ENCODE results near the gene SLMAP. TPM values are rescaled to one million over a fixed set of nuclear protein-coding genes. Genes with fewer than 3 reads are reported as not detected.

The SLMAP gene
- total and polyA plus RNA-seq, 7 donors: 28.2 to 745 (median 300) TPM

- peaks cover 0 to 17% (median 9%) of the 10 kb centered on the region in 4 donors for H3K4me1 ChIP-seq
- intact Hi-C loops (cut with DNase I): no loop called here
Observed at GRCh38 chr3:57778494-57778893, 22.4 kb downstream of the SLMAP start.

GRCh38 chr3:57779666-57780065 is 23.6 kb downstream of the SLMAP start:
- Histone ChIP-seq H3K9me3 (no peaks in the 10 kb centered on the region), H3K4me3 (no peak overlapping the region), H3K27me3 (no peaks in the 10 kb centered on the region), H3K27ac (no peak overlapping the region), H3K36me3 (no peaks in the 10 kb centered on the region), H3K4me1 (peaks cover 0 to 20% (median 15%) of the 10 kb centered on the region in 4 donors)
- TF ChIP-seq POLR2AphosphoS5 (IDR thresholded peaks at IDR 0.05) (no peak), CTCF (IDR thresholded peaks at IDR 0.05) (no peak), POLR2A (IDR thresholded peaks at IDR 0.05) (no peak), EP300 (IDR thresholded peaks at IDR 0.05) (no peak)
- WGBS, 2 donors: 98% methylated on average over 1 of the region's 1 CpG
- intact Hi-C loops (cut with DNase I): no loop called here
- DNase-seq: no peak

More at GRCh38 chr3:57778494-57778893, 22.4 kb downstream of the SLMAP start:
- no peaks in the 10 kb centered on the region for H3K36me3 ChIP-seq
- H3K27me3 ChIP-seq: no peaks in the 10 kb centered on the region
- TF ChIP-seq POLR2AphosphoS5 (IDR thresholded peaks at IDR 0.05) (no peak), EP300 (IDR thresholded peaks at IDR 0.05) (no peak), POLR2A (IDR thresholded peaks at IDR 0.05) (no peak), CTCF (IDR thresholded peaks at IDR 0.05) (no peak)
- no peaks in the 10 kb centered on the region for H3K9me3 ChIP-seq
- DNase-seq: no peak
- H3K27ac ChIP-seq: no peak overlapping the region
- WGBS, 2 donors: 78 to 83% methylated on average over 1 of the region's 1 CpG
- no peak overlapping the region for H3K4me3 ChIP-seq

GRCh38 chr3:57783186-57784088 is 27.3 kb downstream of the SLMAP start:
- WGBS, 2 donors: 78 to 86% methylated on average over 6 of the region's 6 CpGs
- Histone ChIP-seq H3K4me1 (peaks cover 0 to 22% (median 21%) of the 10 kb centered on the region in 4 donors), H3K27ac (no peak overlapping the region), H3K36me3 (no peaks in the 10 kb centered on the region), H3K4me3 (no peak overlapping the region), H3K27me3 (no peaks in the 10 kb centered on the region), H3K9me3 (no peaks in the 10 kb centered on the region)
- intact Hi-C loops (cut with DNase I): no loop called here
- DNase-seq: no peak
- TF ChIP-seq EP300 (IDR thresholded peaks at IDR 0.05): no peak
- no peak for TF ChIP-seq POLR2AphosphoS5 (IDR thresholded peaks at IDR 0.05)
- TF ChIP-seq CTCF (IDR thresholded peaks at IDR 0.05): no peak
- TF ChIP-seq POLR2A (IDR thresholded peaks at IDR 0.05): no peak

DNA sequence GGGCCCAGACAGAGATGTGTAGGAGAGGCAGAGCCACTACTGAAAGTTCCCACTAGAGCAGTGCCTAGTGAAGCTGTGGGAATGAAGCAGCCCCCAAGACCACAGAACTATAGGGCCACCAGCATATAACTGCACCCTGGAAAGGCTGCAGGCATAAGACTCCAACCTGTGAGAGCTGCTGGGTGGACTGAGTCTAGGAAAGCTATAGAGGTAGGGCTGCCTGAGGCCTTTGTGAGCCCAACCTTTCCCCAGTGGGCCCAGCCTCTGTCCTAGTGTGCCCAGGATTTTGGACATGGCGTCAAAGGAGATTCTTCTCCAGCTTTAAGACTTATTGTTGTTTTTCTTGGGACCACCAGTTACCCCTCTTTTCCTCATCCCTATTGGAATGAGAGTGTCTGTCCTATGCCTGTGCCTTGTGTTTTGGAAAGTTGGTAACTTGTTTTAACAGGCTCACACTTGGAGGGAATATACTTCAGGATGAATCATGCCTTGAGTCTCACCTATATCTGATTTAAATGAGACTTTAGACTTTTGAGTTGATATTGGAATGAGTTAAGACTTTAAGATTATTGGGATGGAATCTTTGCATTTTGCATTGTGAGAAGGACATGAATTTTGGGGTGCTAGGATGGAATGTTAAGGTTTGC is 28.1 kb downstream of the SLMAP start:
- Histone ChIP-seq H3K9me3 (no peaks in the 10 kb centered on the region), H3K4me3 (no peak overlapping the region), H3K4me1 (peaks cover 0 to 24% (median 21%) of the 10 kb centered on the region in 4 donors), H3K36me3 (no peaks in the 10 kb centered on the region), H3K27me3 (no peaks in the 10 kb centered on the region), H3K27ac (no peak overlapping the region)
- WGBS, 2 donors: 98 to 100% methylated on average over 1 of the region's 1 CpG
- TF ChIP-seq POLR2A (IDR thresholded peaks at IDR 0.05): no peak
- TF ChIP-seq POLR2AphosphoS5 (IDR thresholded peaks at IDR 0.05): no peak
- TF ChIP-seq CTCF (IDR thresholded peaks at IDR 0.05): no peak
- DNase-seq: no peak
- intact Hi-C loops (cut with DNase I): no loop called here

Data from sigmoid colon (tissue), 7 donors.